ENCODE data around the gene GAR1.
"Not testable (repeated sequence)": the region's sequence is repeated elsewhere in the genome, so short reads cannot be mapped to it uniquely, and the experiment has no call there.

The GAR1 gene

DNA sequence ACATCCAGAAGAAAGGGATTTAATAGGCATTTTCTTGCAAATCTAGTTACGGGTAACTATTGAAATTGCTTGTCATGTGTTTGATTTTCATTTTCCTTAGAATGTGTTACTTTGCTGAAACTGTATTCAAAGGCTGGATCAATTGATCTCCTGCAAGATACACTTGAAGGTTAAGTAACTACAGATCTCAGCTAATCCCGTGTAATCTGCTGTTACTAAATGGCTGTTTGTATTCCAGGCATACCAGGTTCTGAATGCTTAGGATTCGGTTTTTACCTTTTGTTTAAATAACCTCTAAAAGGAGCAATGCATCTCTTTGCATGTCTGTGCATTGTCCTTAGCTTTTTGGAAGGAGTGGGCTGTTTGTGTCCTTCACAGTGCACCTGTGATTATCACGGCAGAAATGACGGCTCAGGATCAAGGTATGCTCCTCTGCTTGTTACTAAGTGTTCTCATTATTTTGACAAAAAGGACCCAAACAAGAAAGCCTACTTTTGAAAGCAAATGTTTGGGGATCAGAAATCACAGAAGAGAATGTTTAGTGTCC, 32.4 kb downstream of the GAR1 start, which contains the start of gene LRIT3:
TSS of gene LRIT3 (plus strand) at position 212 of the 547 bp plus-strand sequence. CDS start at position 307, 95 bp downstream.
- DNase-seq, result no peak

DNA sequence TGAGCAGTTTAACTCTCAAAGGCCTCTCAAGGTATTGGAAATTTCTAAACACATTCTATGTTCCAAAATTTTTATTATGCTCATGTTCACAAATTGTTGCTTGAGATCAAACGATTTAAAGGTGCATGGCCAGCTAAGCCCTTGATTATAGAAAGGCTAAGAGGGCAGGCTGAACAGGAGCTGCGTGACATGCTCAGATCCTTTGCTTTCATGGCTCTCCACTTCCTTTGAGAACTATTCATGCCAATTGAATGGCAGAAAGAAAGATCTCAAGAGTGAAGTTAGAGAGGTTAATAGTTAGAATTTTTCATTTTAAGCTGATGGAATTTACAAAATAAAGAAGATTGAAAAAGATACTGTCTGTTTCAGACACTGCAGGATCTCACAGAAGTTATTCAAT, 32.9 kb downstream of the GAR1 start:
- DNase-seq, result no peak

DNA sequence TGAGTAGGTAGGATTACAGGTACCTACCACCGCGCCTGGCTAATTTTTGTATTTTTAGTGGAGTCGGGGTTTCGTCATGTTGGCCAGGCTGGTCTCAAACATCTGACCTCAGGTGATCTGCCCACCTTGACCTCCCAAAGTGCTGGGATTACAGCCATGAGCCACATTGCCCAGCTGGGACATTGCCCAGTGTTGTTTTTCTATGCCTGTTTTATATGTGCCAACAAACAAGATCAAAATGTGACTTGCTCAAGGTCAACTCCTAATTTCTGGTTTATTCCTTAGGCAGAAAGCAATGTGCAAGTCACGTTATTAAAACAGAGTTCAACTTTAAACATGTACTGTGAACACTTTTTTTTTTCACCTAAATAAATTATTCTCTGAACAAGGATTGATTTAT, 35.0 kb downstream of the GAR1 start:
- no peak for DNase-seq

DNA sequence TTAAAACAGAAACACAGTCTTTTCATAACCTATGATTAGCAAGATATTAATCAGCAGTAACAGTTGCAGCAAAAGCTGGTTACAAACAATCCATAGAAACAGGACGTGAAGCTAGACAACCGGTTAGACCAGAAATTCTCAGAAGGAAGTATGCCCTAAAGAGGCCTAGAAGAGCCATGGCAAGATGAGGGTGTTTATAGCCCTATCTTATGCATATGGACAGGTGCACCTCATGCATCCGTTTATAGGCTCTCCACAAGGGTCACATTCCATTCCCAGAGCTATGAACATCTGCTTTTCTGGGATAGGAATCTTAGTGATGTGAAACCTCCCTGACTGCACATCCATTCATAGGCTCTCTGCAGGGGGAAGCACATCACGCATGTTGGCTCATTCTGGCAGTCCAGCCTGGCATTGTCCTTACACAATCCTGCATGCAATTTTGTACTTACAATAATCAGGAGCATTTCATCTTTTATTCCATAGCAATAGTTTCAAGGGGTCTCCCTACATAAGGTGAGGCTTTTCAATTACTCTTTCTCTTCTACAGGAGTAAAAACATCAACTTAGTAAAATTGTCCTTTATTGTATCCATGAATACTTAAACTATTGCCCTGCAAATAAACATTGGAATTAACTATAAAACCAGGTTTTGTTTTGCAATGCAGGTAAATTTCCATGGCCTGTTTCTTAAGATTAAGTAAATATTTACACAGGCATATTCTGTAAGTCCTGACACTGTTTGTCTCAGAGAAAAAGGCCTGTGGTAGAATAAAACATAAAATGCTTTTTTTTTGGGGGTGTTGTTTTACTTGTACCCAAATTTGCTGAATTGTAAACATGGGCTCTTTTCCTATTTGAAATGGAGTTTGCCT, 44.1 kb downstream of the GAR1 start:
- DNase-seq, result not testable (repeated sequence)

DNA sequence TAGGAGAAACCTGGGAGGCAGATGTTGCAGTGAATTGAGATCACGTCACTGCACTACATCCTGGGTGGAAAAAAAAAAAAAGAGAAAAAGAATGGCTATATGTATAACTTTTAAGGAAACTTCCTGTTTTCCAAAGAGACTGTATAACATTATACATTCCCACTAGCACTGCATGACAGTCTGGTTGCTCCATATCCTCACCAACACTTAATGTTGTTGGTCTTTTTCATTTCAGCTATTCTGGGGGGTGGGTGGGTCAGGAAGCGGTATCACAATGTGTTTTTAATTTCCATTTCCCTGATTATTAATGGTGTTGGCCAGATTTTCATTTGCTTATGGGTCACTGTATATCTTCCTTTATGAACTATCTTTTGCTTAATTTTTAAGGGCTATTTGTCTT, 45.7 kb downstream of the GAR1 start:
- no peak for DNase-seq

DNA sequence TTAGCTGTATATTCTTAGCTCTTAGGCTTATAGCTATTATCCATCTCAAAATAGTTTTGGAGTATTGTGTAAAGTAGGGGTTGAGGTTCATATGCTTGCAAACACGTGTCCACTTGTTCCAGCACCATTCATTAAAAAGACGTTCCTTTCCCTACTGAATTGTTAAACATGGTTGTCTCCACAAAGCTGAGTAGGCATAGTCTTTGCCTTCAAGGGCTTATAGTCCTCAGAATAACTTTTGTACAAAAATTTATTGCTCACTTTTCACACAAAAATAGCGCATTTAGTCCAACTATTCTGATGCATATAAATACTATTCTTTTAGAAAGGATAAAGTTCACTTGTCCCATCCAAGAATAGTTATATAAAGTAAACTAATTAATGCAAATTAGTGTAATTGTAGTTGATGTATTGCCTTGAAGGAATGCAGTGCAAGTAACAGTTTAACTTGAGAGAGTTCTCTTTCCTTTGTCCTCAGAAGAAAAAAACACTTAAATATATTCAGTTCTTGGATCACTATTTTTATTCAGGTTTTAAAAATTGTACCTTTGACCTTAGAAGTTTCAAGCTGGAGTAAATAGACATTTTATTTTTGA, 46.5 kb downstream of the GAR1 start:
- DNase-seq, result no peak

DNA sequence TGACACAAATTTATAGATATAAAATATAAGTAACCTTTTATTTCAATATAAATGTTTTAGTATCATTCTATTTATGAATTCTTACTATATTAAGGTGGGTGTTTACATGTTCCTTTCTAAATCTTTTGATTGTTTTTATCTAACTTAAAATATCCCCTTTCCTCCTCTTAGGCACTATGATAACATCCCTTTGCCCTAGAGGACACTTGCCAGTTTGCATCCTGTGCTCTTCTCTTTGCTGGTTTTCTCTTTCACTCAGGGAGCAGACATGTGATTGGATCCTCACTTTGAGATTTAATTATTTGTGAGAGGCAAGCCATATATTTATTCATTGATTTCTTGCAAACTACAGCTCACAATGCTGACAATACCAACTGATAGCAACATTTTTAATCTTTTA, 48.6 kb downstream of the GAR1 start:
- no peak for DNase-seq

DNA sequence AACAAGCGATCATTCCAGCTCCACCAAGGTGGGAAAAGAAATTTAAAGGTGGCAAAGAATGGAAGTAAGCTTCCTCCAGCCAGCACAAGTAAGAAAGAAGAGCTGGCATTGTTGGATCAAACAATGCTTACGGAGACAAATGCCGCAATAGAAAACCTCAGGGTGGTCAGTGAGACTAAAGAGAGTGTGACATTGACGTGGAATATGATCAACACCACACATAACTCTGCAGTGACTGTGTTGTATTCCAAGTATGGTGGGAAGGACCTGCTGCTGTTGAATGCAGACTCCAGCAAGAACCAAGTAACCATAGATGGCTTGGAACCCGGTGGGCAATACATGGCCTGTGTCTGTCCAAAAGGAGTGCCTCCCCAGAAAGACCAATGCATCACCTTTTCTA, 54.5 kb downstream of the GAR1 start:
- no peak for DNase-seq

DNA sequence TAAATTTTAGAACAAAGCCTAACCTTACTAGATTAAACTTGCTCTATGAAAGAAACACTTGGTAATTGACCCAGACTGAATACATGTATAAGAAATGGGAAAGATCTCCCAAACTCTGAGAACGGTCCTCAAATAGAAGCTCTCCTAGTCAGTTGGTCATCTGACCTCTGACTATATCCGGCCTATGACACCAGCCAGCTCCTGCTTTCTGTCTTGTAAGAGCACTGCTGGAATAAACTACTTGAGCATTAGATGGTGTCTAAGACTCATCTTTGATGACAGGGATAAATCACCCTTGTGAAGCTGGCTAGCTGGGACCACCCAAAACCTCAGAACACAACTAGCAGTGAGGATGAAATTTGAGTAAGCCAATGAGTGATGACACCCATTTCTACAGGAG, 56.5 kb downstream of the GAR1 start:
- no peak for DNase-seq

DNA sequence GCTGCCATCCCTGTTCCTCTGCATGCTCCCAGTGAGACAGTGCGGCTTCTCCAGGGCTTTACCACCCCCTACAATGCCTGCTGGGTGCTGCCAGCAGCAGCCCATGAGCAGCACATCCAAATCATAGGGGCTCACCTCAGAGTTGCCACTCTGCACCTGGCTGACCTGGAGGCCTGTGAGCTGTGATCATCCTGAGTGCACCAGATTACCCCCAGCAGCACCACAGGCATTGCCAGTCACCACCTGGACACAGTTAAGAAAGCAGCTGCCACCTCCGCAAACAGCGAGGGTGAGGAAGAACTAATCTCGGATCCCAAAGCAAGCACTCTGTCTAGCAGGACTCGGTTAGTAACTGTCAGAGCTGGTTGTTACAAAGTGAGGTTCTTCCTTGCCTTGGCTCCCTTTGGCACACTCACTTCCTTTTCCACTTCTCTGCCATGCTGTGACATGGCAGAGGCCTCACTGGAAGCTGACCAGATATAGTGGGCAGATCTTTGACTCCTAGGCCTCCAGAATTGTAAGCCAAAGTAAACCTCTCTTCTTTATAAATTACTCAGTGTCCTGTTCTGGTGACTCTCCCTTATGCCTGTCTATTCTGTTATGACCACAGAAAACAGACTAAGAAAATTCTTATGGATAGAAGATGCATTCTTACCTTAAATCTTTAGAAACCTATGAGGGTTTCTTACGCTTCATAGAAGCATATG, 57.5 kb downstream of the GAR1 start:
- DNase-seq, result no peak

DNA sequence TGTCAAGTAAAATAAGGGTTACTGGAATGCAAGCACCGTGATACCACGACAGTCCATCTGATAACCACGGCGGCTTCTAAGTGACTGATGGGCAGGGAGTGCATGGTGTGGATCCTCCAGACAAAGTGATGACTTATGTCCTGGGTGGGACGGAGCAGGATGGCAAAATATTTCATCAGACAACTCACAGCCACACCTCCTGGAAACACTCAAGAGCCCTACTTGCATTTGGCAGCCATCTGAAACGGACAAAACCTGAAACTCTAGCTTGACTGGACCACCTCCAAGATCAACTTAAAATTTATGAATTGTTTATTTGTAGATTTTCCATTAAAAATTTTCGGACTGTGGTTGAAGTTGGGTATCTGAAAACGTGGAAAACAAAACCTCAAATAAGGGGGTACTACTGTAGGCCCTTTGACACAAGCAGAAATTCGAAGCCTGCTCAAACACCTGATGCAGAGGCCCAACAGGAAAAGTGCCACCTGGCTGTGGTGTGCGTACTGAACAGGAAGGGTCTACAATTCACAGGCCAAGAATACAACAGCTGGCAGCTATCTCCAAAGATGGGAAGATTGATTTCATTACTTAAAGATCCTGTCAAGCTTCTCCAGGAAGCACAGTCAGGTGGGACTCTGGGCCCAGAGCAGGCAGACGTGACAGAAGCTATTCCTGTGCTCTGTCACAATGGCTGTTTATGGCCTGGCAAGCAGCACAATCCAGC, 58.4 kb downstream of the GAR1 start:
- DNase-seq, result no peak

All from NCI-H1436 treated with DMSO at 0.1 percent for 48 hours (cell line).